Fibroblast of the aortic adventitia (primary cell): ENCODE data around the gene MAML3. TPM values are rescaled to one million over a fixed set of nuclear protein-coding genes. Genes with fewer than 3 reads are reported as not detected.

ENCODE experiments used
- DNase-seq: peaks from one replicate; pipeline ENCODE4 v3.0.0-alpha.2; 2010; ENCODE audit warnings: low read depth
- H3K4me3 ChIP-seq: 2 replicates; pipeline ENCODE4 v1.5.1; 2011; ENCODE audit warnings: low read depth, mild to moderate bottlenecking, control low read depth, low read length, moderate library complexity
- total RNA-seq: library from RNA; depleted of rRNA; stranded (reverse); fragments of >200 nt; gene quantifications from 2 replicates; pipeline ENCODE4 v1.2.3, GENCODE V29; 2012; ENCODE audit warnings: low replicate concordance
- TF ChIP-seq, protein P1 (sequence below): IDR thresholded peaks from 2 replicates; pipeline ENCODE4 v1.5.1; 2011; ENCODE audit warnings: mild to moderate bottlenecking, low read length, control low read depth, inconsistent platforms; ENCODE audit not compliant: insufficient read depth

MAML3 gene
- total RNA-seq, 1 donor: 4.6 TPM

DNA sequence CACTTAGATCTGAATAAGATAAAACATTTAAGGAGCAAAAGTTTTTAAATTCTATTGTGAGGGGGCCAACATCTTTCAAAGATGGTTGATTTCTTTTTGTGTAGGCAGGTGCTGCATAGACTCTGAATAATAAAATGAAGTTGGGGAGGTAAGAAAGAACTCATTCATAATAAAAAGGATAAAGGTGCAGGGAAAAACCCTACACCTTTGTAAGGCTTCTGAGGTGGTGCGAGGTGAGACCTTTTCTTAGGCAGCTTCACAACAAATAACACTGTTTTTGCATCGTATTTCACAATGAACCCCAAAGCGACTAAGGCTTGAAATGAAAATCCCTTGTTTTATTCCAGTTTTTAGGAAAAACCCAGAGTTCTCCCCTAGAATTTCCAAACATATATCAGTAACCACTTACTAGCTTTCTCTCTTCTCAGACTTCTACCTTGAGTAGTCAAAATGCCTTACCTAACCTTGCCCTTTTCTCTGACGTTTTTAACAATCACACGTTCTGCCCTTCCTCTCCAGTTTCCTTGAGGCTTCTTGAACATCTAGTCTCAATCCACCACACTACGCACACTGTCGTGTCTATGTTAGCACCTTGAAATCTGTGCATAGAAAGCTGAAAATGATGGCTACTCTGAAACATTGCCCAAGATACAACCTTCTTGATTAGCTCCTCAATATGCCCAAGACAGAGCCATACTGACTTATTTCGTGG lies 30.2 kb downstream of the MAML3 start:
- DNase-seq: no peak
- TF ChIP-seq, protein P1, sequence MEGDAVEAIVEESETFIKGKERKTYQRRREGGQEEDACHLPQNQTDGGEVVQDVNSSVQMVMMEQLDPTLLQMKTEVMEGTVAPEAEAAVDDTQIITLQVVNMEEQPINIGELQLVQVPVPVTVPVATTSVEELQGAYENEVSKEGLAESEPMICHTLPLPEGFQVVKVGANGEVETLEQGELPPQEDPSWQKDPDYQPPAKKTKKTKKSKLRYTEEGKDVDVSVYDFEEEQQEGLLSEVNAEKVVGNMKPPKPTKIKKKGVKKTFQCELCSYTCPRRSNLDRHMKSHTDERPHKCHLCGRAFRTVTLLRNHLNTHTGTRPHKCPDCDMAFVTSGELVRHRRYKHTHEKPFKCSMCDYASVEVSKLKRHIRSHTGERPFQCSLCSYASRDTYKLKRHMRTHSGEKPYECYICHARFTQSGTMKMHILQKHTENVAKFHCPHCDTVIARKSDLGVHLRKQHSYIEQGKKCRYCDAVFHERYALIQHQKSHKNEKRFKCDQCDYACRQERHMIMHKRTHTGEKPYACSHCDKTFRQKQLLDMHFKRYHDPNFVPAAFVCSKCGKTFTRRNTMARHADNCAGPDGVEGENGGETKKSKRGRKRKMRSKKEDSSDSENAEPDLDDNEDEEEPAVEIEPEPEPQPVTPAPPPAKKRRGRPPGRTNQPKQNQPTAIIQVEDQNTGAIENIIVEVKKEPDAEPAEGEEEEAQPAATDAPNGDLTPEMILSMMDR: no peak

DNA sequence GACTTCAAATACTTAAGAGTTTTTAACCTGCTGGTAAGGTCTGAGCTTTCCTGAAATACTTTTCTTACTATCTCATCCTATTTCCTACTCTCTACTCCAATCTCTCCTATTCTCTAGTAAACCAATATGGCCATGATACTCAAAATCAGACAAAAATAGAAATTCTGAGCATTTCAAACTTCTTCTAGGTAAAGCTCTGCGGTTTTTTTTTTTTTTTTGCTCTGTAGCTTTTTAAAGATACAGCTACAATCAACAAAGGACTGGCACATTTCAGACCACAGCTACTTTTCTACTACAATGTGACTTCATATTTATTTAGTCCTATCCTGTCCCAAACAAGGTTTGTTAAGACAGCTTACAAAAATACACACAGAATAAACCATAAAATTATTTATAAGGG lies 31.1 kb downstream of the MAML3 start:
- H3K4me3 ChIP-seq: no peak overlapping the region
- TF ChIP-seq, protein P1: no peak
- no peak for DNase-seq

More for the DNA sequence above, 30.2 kb downstream of the MAML3 start:
- H3K4me3 ChIP-seq: no peak overlapping the region

DNA sequence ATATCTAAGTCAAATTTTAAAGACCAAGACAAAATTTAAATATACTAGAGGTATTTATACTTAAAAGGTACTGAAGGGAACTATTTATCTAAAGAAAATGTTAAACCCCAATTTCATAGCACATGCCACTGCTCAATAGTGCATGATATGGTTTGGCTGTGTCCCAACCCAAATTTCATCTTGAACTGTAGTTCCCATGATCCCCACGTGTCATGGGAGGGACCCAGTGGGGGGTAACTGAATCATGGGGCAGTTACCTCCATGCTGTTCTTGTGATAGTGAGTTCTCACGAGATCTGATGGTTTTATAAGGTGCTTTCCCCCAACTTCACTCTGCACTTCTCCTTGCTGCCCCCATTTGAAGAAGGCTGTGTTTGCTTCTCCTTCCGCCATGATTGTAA lies 32.3 kb downstream of the MAML3 start:
- H3K4me3 ChIP-seq: no peak overlapping the region
- TF ChIP-seq, protein P1: no peak
- no peak for DNase-seq

DNA sequence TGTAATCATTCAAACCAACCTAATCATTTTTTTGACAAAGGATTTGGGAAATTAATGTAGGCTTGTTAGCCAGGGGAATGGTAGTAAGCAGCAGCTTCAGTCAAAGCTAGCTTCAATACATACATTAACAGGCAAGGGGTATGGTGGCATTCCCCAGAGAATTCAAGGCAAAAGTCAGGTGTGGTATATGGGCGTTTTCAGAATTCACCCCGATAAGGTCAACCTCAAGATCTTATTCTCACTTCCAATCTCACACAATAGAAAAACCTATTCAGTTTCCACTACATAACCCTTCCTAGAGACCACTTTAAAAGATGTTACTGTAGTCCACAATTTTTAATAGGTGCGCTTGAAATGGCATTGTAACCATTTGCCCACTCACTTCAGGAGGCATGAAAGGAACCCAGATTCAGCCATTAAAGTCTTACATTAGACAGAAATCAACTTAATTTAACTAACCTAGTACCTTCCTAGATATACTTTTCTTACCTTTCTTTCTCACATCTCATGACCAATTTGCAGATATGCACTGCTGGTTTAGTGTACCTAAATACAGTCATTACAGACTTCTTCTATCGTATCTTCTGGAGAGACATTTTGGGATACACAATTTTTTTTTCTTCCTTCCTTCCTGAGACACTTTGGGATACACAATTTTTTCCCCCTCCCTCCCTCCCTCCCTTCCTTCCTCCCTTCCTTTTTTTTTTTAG lies 34.9 kb downstream of the MAML3 start:
- TF ChIP-seq, protein P1: no peak
- DNase-seq: no peak

DNA sequence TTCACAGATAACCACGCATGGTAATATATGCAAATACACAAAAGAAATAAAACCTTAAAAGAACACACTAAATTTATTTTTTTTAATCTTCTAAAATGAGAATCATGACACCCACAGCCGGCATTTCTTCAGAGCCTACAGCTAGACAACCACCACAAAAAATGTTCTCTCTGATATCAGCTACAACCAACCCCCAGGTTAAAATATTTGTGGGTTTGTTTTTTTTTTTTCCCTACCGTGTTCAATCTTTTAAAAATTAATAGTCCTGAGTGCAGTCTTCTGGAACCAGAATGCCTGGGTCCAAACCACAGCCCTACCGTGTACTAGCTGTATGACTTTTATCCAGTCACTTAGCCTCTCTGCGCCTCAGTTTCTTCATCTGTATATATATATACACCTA lies 36.0 kb downstream of the MAML3 start:
- TF ChIP-seq, protein P1: no peak
- no peak for DNase-seq
- no peak overlapping the region for H3K4me3 ChIP-seq

More for the DNA sequence above, 34.9 kb downstream of the MAML3 start:
- no peak overlapping the region for H3K4me3 ChIP-seq

DNA sequence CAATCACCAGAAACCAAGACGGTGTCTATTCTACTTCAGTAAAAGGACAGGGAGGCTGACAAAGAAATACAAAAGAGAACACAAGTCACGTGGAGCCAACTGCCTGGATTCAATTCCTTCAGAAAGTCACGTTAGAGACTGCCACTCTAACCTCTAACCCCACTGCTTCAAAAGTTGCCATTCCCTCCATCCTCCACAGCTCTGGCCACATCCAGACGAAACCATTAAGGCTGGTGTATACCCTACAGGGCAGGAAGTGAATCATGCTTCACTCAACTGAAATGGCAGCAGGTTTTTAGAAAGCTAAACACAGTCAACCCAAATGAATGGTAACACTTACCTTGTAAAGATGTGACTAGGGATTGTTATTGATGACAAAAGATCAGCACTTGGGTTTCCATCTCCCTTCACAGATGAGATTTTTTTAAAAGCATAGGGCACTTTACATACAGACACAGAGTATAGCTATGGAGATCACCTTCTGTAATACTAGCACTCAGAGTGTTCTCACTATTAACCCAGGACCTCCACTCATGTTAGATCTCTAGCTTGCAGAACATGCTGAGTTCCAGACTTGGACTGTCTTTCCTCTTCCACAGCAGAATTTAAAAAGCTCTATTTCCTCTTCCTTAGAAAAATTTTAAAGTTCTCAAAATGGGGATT lies 37.4 kb downstream of the MAML3 start:
- no peak overlapping the region for H3K4me3 ChIP-seq
- no peak for DNase-seq
- TF ChIP-seq, protein P1: no peak
